ENCODE data around the gene TRMT6. TPM values are rescaled to one million over a fixed set of nuclear protein-coding genes. Genes with fewer than 3 reads are reported as not detected.
A peak's percentile ranks its signal among the peaks of the same experiment; 100 is the strongest.

TRMT6 gene
- polyA plus RNA-seq, 2 of the 4 experiments (the other 2 are of a cell fraction), result 37.4 to 43.1 TPM

- CTCF ChIA-PET, result interaction anchor here (0.5 to 13.9 kb wide), 23 partner anchors 11 to 408 kb away, joined by 3 to 142 read pairs (median 4); partner anchors contain the start of genes MCM8 and TRMT6
- WGBS (ENCODE audit: missing lambda C conversion rate), result 70% methylated on average over 7 of the region's 7 CpGs
- TF ChIP-seq SMC3 (IDR thresholded peaks at IDR 0.05), result peak; percentile 87
- TF ChIP-seq RAD21 (conservative IDR thresholded peaks at IDR 0.05 in 1 of 2, IDR thresholded peaks at IDR 0.05 in 1 of 2), result peak; percentile 73 to 84
- no peak for TF ChIP-seq RARB (CRISPR knock-in tag; IDR thresholded peaks at IDR 0.05)
- TF ChIP-seq, protein P1, sequence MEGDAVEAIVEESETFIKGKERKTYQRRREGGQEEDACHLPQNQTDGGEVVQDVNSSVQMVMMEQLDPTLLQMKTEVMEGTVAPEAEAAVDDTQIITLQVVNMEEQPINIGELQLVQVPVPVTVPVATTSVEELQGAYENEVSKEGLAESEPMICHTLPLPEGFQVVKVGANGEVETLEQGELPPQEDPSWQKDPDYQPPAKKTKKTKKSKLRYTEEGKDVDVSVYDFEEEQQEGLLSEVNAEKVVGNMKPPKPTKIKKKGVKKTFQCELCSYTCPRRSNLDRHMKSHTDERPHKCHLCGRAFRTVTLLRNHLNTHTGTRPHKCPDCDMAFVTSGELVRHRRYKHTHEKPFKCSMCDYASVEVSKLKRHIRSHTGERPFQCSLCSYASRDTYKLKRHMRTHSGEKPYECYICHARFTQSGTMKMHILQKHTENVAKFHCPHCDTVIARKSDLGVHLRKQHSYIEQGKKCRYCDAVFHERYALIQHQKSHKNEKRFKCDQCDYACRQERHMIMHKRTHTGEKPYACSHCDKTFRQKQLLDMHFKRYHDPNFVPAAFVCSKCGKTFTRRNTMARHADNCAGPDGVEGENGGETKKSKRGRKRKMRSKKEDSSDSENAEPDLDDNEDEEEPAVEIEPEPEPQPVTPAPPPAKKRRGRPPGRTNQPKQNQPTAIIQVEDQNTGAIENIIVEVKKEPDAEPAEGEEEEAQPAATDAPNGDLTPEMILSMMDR (IDR thresholded peaks at IDR 0.05), result peak; percentile 72
- TF ChIP-seq FOSL2 (IDR thresholded peaks at IDR 0.05), result no peak
- no peak for TF ChIP-seq FOSL2 (CRISPR knock-in tag; IDR thresholded peaks at IDR 0.05)
- TF ChIP-seq POLR2A (IDR thresholded peaks at IDR 0.05; ENCODE audit: low read length), result no peak
- no peak for TF ChIP-seq CHD2 (IDR thresholded peaks at IDR 0.05; ENCODE audit: low read length, partially characterized antibody)
- TF ChIP-seq, protein P2, sequence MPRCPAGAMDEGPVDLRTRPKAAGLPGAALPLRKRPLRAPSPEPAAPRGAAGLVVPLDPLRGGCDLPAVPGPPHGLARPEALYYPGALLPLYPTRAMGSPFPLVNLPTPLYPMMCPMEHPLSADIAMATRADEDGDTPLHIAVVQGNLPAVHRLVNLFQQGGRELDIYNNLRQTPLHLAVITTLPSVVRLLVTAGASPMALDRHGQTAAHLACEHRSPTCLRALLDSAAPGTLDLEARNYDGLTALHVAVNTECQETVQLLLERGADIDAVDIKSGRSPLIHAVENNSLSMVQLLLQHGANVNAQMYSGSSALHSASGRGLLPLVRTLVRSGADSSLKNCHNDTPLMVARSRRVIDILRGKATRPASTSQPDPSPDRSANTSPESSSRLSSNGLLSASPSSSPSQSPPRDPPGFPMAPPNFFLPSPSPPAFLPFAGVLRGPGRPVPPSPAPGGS (IDR thresholded peaks at IDR 0.05), result no peak
- ATAC-seq, result peak; percentile 81 to 83
- peak; percentile 41 to 48 for DNase-seq (ENCODE audit: low read depth in 1 of 2, low spot score in 1 of 2)
- Histone ChIP-seq H3K27ac (no peak overlapping the region), H3K4me1 (no peaks in the 10 kb centered on the region), H3K9me3 (no peaks in the 10 kb centered on the region), H3K4me2 (no peak overlapping the region), H3K4me3 (no peak overlapping the region)
- peak; percentile 96 for FAIRE-seq
- POLR2A ChIA-PET, result no interaction called here
These were observed 16.4 kb downstream of the TRMT6 start for GRCh38 chr20:5933802-5934436.

GRCh38 chr20:5932796-5933195 is 17.5 kb downstream of the TRMT6 start:
- no peaks in the 10 kb centered on the region for H3K4me1 ChIP-seq
- H3K4me3 ChIP-seq, result no peak overlapping the region
- 72% methylated on average over 3 of the region's 3 CpGs for WGBS (ENCODE audit: missing lambda C conversion rate)
- DNase-seq (ENCODE audit: low read depth in 1 of 2, low spot score in 1 of 2) (no peak), ATAC-seq (no peak), FAIRE-seq (no peak)
- no peak overlapping the region for H3K27ac ChIP-seq
- ChIA-PET POLR2A (no interaction called here), CTCF (interaction anchor here (0.6 to 13.9 kb wide), 21 partner anchors 10 to 408 kb away, joined by 3 to 142 read pairs (median 4); partner anchors contain the start of gene MCM8)
- H3K4me2 ChIP-seq, result no peak overlapping the region
- TF ChIP-seq, protein P1 (IDR thresholded peaks at IDR 0.05), result no peak
- no peak for TF ChIP-seq EHF (CRISPR knock-in tag; IDR thresholded peaks at IDR 0.05)
- no peaks in the 10 kb centered on the region for H3K9me3 ChIP-seq

DNA sequence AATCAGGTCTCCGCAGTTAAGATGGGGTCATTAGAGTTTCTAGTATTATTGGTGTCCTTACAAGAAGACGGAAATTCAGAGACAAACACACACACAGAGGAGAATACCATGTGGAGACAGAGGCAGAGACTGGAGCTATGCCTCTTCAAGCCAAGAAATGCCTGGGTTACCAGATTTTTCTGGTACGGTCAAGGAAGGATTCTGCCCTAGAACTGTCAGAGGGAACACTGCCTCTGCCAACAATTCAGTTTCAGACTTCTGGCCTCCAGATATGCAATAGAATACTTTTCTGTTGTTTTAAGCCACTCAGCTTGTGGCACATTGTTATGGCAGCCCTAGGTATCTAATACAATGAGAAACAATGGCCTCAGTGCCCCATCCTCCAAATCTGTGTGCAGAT is 18.9 kb downstream of the TRMT6 start:
- TF ChIP-seq RAD21 (conservative IDR thresholded peaks at IDR 0.05 in 1 of 2, IDR thresholded peaks at IDR 0.05 in 1 of 2) (no peak), POLR2A (IDR thresholded peaks at IDR 0.05; ENCODE audit: low read length) (no peak), ZFP36 (IDR thresholded peaks at IDR 0.05; ENCODE audit: borderline replicate concordance, partially characterized antibody) (no peak), HDAC2 (IDR thresholded peaks at IDR 0.05) (no peak), TFCP2L1 (CRISPR knock-in tag; IDR thresholded peaks at IDR 0.05) (no peak), BHLHE40 (IDR thresholded peaks at IDR 0.05; ENCODE audit: low read depth, low read length) (no peak), HOXA7 (CRISPR knock-in tag; IDR thresholded peaks at IDR 0.05) (no peak), PBX3 (IDR thresholded peaks at IDR 0.05) (no peak), KDM5A (IDR thresholded peaks at IDR 0.05) (no peak), NFE2L2 (conservative IDR thresholded peaks at IDR 0.05; ENCODE audit: low read length) (no peak), GATA3 (IDR thresholded peaks at IDR 0.05; ENCODE audit: borderline replicate concordance) (no peak)
- TF ChIP-seq, protein P3, sequence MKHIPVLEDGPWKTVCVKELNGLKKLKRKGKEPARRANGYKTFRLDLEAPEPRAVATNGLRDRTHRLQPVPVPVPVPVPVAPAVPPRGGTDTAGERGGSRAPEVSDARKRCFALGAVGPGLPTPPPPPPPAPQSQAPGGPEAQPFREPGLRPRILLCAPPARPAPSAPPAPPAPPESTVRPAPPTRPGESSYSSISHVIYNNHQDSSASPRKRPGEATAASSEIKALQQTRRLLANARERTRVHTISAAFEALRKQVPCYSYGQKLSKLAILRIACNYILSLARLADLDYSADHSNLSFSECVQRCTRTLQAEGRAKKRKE (CRISPR knock-in tag; IDR thresholded peaks at IDR 0.05; ENCODE audit: low read depth), result no peak
- ChIA-PET CTCF (interaction anchor here (1.5 to 13.9 kb wide), 3 partner anchors 17 to 401 kb away, joined by 7 to 142 read pairs (median 25); no protein-coding TSS in a partner anchor), POLR2A (no interaction called here)
- H3K4me3 ChIP-seq, result no peak overlapping the region
- no peak for DNase-seq (ENCODE audit: low read depth in 1 of 2, low spot score in 1 of 2)
- no peaks in the 10 kb centered on the region for H3K4me1 ChIP-seq
- H3K27ac ChIP-seq, result no peak overlapping the region
- no peak overlapping the region for H3K4me2 ChIP-seq
- no peaks in the 10 kb centered on the region for H3K9me3 ChIP-seq
- WGBS (ENCODE audit: missing lambda C conversion rate), result 85% methylated on average over 3 of the region's 3 CpGs
- no peak for ATAC-seq
- no peak for FAIRE-seq

Measured in A549 (cell line).